Nephron (organoid): Measurements from ENCODE around the gene AMOTL1.
"Not testable (repeated sequence)": the region's sequence is repeated elsewhere in the genome, so short reads cannot be mapped to it uniquely, and the experiment has no call there.

Source experiments
- H3K27ac Mint-ChIP-seq, 3 experiments: 2 replicates each; pipeline ENCODE4 v1.8.0; 2020; ENCODE audit warnings: mixed read lengths in 3 of 3, mild to moderate bottlenecking in 2 of 3, moderate library complexity in 1 of 3
- H3K27me3 Mint-ChIP-seq: 2 replicates; pipeline ENCODE4 v1.8.0; 2021; ENCODE audit warnings: low read depth, mild to moderate bottlenecking, moderate library complexity, mixed read lengths
- H3K36me3 Mint-ChIP-seq: 2 replicates; pipeline ENCODE4 v1.8.0; 2020; ENCODE audit warnings: low read depth, mixed read lengths
- H3K4me1 Mint-ChIP-seq: 2 replicates; pipeline ENCODE4 v1.8.0; 2020; ENCODE audit warnings: mixed read lengths
- H3K4me3 Mint-ChIP-seq, 3 experiments: 2 replicates each; pipeline ENCODE4 v1.8.0; 2020; ENCODE audit warnings: mild to moderate bottlenecking in 3 of 3, mixed read lengths in 3 of 3, moderate library complexity in 2 of 3
- H3K9me3 Mint-ChIP-seq: 2 replicates; pipeline ENCODE4 v1.8.0; 2020; ENCODE audit warnings: mixed read lengths
- TF ChIP-seq, protein P1 (sequence below), 3 experiments: fragments of 200-600 bp; sonication (generic); IDR thresholded peaks; one replicate each; pipeline ENCODE4 v1.5.0; 2021; ENCODE audit warnings: antibody characterized with exemption in 3 of 3; ENCODE audit not compliant: unreplicated experiment in 3 of 3

Gene AMOTL1

GRCh38 chr11:94909371-94909820, 141.2 kb downstream of the AMOTL1 start:
- Mint-ChIP-seq H3K27ac (no peak overlapping the region), H3K4me3 (no peak overlapping the region), H3K36me3 (peaks cover 16% of the 10 kb centered on the region), H3K4me1 (peaks cover 4% of the 10 kb centered on the region), H3K9me3 (peaks cover 9% of the 10 kb centered on the region), H3K27me3 (no peaks in the 10 kb centered on the region)
- TF ChIP-seq, protein P1, sequence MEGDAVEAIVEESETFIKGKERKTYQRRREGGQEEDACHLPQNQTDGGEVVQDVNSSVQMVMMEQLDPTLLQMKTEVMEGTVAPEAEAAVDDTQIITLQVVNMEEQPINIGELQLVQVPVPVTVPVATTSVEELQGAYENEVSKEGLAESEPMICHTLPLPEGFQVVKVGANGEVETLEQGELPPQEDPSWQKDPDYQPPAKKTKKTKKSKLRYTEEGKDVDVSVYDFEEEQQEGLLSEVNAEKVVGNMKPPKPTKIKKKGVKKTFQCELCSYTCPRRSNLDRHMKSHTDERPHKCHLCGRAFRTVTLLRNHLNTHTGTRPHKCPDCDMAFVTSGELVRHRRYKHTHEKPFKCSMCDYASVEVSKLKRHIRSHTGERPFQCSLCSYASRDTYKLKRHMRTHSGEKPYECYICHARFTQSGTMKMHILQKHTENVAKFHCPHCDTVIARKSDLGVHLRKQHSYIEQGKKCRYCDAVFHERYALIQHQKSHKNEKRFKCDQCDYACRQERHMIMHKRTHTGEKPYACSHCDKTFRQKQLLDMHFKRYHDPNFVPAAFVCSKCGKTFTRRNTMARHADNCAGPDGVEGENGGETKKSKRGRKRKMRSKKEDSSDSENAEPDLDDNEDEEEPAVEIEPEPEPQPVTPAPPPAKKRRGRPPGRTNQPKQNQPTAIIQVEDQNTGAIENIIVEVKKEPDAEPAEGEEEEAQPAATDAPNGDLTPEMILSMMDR (IDR thresholded peaks at IDR 0.05; ENCODE audit: unreplicated experiment in 3 of 3), result no peak

DNA sequence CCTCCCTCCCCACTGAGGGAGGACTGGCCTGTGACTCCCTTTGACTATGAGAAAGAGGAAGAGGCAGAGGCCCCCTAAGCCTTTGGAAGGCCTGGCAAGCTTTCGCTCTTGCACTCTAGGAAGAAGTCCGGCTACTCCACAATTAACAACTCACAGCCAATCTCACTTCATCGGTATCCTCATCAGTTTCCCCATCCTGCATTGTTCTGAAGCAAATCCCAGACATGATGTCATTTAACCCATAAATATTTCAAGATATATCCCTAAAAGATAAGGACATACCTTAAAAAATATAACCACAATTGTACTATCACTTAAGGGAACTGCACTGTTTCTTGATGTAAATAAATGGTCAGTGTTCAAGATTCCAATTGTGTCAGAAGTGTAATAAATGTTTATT, 142.1 kb downstream of the AMOTL1 start:
- Mint-ChIP-seq H3K27me3 (no peaks in the 10 kb centered on the region), H3K27ac (no peak overlapping the region), H3K36me3 (peaks cover 9% of the 10 kb centered on the region), H3K9me3 (peaks cover 4% of the 10 kb centered on the region), H3K4me3 (no peak overlapping the region), H3K4me1 (peaks cover 4% of the 10 kb centered on the region)
- TF ChIP-seq, protein P1 (IDR thresholded peaks at IDR 0.05; ENCODE audit: unreplicated experiment in 3 of 3), result no peak

DNA sequence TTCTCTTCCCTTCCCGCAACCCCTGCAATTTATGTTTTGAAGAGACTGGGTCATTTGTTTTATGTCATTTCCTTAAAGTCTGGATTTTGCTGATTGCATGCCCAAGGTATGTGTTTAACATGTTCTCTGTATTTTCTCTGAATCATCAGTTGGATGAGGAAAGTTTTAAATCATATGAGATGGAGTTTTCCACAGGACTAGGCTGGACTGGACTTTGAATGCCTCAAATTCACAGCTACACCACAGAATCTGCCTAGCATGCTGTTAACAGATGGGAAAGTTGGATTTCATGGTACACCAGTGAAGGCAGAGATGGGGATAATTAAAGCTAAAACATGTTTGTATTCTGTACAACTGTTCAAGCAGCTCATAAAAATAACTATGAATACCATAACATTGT, 142.6 kb downstream of the AMOTL1 start:
- Mint-ChIP-seq H3K9me3 (peaks cover 1% of the 10 kb centered on the region), H3K27me3 (no peaks in the 10 kb centered on the region), H3K36me3 (peaks cover 3% of the 10 kb centered on the region), H3K4me1 (peaks cover 4% of the 10 kb centered on the region), H3K27ac (no peak overlapping the region), H3K4me3 (no peak overlapping the region)
- TF ChIP-seq, protein P1 (IDR thresholded peaks at IDR 0.05; ENCODE audit: unreplicated experiment in 3 of 3), result no peak

DNA sequence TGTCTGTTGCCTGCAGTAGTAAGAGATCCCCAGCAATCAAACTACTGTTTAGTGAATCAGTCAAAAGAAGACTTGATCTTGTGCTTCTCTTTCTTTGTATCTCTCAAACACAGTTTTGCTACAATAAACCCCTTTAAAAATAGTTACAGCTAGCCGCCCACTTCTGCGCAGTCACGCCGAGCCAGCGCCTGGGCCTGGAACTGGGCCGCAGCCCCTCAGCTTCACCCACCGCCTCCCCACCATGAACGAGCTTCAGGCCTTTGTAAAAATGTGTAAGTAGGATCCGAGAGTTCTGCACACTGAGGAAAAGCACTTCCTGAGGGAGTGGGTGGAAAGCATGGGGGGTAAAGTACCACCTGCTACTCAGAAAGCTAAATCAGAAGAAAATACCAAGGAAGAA, 144.7 kb downstream of the AMOTL1 start:
- peaks cover 4% of the 10 kb centered on the region for H3K4me1 Mint-ChIP-seq

DNA sequence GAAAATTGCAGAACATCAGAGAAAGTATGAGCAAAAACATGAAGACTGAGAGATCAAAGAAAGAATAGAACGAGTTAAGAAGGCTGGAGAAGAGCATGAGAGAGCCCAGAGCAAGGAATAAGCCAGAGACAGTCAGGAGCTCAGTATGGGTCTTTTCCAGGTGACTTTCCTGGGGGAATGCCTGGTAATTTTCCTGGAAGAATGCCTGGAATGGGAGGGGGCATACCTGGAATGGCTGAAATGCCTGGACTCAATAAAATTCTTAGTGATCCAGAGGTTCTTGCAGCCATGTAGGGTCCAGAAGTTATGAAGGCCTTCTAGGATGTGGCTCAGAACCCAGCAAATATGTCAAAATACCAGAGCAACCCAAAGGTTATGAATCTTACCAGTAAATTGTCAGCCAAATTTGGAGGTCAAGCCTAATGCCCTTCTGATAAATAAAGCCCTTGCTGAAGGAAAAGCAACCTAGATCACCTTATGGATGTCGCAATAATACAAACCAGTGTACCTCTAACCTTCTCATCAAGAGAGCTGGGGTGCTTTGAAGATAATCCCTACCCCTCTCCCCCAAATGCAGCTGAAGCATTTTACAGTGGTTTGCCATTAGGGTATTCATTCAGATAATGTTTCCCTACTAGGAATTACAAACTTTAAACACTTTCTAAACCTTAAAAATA, 145.7 kb downstream of the AMOTL1 start:
- not testable (repeated sequence) for H3K36me3 Mint-ChIP-seq, H3K27ac Mint-ChIP-seq, H3K4me3 Mint-ChIP-seq, H3K4me1 Mint-ChIP-seq, H3K9me3 Mint-ChIP-seq, H3K27me3 Mint-ChIP-seq

More for the DNA sequence above, 144.7 kb downstream of the AMOTL1 start:
- Mint-ChIP-seq H3K27ac (no peak overlapping the region), H3K4me3 (no peak overlapping the region), H3K27me3 (no peaks in the 10 kb centered on the region), H3K9me3 (no peaks in the 10 kb centered on the region), H3K36me3 (no peaks in the 10 kb centered on the region)
- TF ChIP-seq, protein P1 (IDR thresholded peaks at IDR 0.05; ENCODE audit: unreplicated experiment in 3 of 3), result no peak

GRCh38 chr11:94920311-94920710, 152.2 kb downstream of the AMOTL1 start:
- TF ChIP-seq, protein P1 (IDR thresholded peaks at IDR 0.05; ENCODE audit: unreplicated experiment in 3 of 3), result no peak
- Mint-ChIP-seq H3K4me1 (peaks cover 11% of the 10 kb centered on the region), H3K27me3 (peaks cover 5% of the 10 kb centered on the region), H3K4me3 (no peak overlapping the region), H3K36me3 (no peaks in the 10 kb centered on the region), H3K27ac (no peak overlapping the region), H3K9me3 (no peaks in the 10 kb centered on the region)
